Measurements from ENCODE around the gene DEPP1.

DEPP1 gene

GRCh38 chr10:44978213-44978569 lies 418 bp downstream of the DEPP1 start:
- DNase-seq: no peak

- no peak for DNase-seq
Measured at GRCh38 chr10:44977287-44978212, 1.1 kb downstream of the DEPP1 start.

- no peak for DNase-seq
Measured at GRCh38 chr10:44976352-44977198, 2.0 kb downstream of the DEPP1 start.

GRCh38 chr10:44975431-44976331 lies 2.9 kb downstream of the DEPP1 start:
- no peak for DNase-seq

GRCh38 chr10:44974628-44975430 lies 3.8 kb downstream of the DEPP1 start:
- peak; percentile 54 to 71 for DNase-seq

- no peak for DNase-seq
Measured at GRCh38 chr10:44974082-44974627, 4.5 kb downstream of the DEPP1 start.

GRCh38 chr10:44973323-44974081 lies 5.1 kb downstream of the DEPP1 start:
- no peak for DNase-seq

GRCh38 chr10:44972874-44973306 lies 5.7 kb downstream of the DEPP1 start:
- DNase-seq: no peak

- DNase-seq: no peak
Measured at GRCh38 chr10:44971935-44972757, 6.5 kb downstream of the DEPP1 start.

GRCh38 chr10:44971434-44971833 lies 7.2 kb downstream of the DEPP1 start:
- no peak for DNase-seq

- DNase-seq: no peak
Measured at GRCh38 chr10:44970812-44971395, 7.7 kb downstream of the DEPP1 start.

GRCh38 chr10:44969854-44970253 lies 8.8 kb downstream of the DEPP1 start:
- no peak for DNase-seq

GRCh38 chr10:44968500-44969400 lies 9.9 kb downstream of the DEPP1 start:
- peak in 1 of 2 donors; percentile 50 for DNase-seq

GRCh38 chr10:44968091-44968490 lies 10.5 kb downstream of the DEPP1 start:
- peak; percentile 24 to 60 for DNase-seq

GRCh38 chr10:44967616-44968015 lies 11.0 kb downstream of the DEPP1 start:
- DNase-seq: no peak

GRCh38 chr10:44966816-44967509 lies 11.6 kb downstream of the DEPP1 start:
- DNase-seq: no peak

- no peak for DNase-seq
Measured at GRCh38 chr10:44966129-44966815, 12.3 kb downstream of the DEPP1 start.

Measured in CD4-positive, alpha-beta T cell treated with Interferon alpha-2 for 1 hour (primary cell).